GM21529 (cell line): ENCODE data around the gene SUPT4H1.

Experiments
- ATAC-seq: cut with Tn5 transposase; IDR thresholded peaks from one replicate; pipeline ENCODE4 v1.9.1; 2021; ENCODE audit not compliant: unreplicated experiment

The SUPT4H1 gene

DNA sequence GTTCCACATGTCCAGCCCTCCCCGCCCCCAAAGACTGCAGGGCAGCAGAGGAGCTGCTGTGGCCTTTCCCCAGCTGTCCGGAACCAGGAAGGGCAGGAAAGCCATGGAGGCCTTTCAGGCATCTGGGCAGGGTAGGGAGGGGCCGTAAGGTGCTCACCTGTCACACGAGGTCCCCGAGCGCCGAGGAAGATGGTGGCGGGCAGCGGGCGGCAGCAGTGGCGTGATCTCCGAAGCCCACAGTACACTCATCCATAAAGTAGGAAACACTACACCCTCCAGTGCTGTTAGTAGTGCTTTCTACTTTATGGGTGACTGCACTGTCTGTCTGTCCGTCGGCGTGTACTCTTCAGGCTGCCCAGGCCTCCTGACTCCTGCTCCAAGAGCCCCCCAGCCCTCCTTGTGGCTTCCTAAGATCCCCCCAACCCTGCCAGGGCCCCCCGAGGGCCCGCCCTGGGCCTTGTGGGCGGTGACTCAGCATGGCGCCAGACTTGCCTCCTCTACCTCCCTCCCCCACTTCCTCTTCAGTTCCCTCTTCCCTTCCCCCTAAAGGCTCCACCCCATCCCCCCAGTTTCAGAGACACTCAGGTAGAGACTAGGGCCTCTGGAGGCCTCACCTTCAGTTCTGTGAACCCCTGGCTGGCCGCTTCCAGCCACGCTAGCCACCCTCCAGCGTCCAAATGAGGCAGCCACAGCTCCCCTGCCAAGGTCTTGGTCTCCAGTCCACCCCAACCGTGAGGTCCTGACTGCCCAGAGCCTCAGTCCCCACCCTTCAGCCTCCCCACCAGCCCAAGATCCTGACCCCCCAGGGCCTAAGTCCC is 20.8 kb downstream of the SUPT4H1 start:
- no peak for ATAC-seq

DNA sequence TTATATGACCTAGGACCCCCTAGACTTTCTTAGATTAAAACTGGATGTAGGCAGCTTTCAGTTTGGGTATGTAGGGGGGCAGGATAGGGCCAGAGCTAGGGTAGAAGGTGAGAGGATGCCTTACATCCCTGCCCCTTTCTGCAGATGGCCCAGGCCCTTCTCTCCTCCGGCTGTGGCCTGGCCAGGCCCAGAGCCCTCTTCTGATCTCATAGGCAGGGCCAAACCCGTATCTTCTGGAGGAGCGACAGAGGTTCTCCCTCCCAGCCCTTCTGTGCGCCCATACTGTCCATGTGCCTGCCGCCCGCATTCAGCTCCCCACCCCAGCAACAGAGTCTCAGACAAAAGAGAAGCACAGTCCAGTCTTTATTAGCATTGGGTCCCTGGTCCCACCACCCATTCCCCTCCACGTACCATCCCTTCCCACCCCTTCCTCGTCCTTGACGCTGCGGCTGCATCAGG is 21.4 kb downstream of the SUPT4H1 start:
- no peak for ATAC-seq

DNA sequence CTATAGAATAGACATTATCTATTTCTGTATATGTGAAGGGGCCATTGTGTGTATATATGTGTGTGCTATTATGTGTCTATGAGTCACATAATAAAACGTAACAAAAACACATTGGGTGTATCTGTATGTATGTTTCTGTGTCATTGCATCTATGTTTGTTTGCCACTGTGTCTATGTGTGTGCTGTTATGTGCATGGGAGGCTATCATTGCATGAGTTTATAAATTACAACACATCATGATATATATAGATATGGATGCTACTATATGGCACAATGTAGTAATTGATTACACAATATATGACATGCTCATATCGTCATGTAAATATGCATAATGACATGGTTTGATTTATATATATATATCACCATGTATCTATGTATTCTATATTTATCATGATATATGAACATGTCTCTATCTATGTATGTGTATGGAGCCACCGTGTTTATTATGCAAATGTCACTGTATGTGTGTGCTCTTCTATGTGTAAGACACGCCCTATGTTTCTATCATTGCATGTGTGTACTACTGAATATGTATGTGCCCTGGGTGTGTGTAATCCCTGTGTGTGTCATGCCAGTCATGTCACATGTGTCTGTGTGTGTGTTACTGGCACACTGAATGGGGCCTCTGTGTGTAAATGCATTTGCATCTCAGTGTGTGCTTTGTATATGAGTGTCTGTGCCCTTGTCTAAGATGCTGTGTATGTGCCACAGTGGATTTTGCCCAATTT is 22.0 kb downstream of the SUPT4H1 start:
- ATAC-seq: peak; percentile 7

DNA sequence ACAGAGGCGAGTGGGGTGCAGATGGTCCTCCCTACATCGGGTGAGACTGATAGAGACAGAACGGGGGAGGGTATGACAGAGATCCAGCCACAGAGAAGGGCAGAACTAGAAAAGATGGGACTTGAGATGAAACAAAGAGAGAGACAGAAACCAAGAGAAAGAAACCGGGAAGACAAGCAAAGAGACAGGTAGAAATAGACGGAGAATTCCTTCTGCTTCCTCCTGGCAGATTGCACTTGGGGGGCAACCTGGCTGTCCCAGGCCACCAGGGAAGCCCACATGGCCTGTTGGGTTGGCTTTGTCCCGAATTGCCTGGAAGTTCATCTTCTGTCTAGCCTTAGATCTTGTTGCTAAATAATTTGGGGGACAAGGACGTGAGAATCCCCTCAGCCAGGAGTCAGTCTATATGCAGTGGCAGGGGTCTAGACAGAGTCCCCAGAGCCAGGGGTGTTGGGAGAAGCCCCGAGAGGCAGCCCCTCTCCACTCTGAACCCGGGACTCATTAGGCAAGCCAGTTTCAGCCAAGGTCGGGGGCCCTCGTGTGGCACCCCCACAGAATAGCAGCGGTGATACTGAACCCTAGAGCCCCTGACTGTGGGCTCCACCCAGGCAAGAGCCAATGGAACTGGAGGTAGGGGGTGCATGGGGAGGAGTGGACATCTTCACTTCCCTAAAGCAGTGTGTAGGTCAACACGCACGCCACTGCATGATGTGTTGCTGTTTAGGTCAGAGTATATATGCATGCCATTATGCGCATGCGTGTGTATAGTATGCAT is 22.8 kb downstream of the SUPT4H1 start:
- peak; percentile 41 for ATAC-seq

DNA sequence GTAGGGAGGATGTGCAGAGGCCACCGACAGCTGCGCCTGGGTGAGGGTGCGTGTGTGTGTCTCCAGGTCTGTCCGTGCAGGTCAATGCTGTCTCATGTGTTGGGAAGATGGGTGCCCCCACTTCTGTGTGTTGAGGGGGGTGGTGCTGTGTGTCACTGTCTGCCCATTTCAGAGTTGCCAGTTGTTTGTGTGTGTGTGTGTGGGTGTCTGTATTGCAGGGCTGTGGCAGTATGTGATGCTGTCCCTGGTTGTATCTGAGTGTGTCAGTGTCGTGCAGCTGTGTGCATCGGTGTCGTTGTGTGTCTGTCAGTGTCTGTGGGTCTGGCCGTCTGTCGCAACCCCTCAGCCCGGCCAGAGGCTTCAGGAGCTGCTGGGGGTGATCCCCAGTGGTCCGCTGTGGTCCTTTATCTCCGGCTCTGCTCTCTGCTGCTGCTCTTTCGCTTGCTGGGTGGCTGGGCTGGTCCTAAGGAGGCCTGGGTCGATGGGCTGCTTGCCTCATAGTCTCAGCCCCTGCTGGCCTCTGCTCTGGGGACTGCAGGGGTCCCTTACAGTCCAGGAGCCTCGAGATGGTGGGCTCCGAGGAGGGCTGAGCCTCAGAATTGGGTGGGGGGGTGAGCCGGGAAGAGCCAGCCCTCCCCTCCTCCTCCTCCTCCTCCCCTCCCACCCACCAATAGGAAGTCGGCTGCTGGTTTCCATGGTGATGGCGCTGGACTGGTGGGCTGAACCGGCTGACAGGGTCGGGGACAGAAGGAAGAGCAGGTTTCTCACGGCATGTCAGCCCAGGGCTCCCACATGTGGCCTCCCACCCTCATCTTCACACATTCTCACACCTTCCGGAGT is 23.6 kb downstream of the SUPT4H1 start, which contains the start of gene TSPOAP1:
TSS of gene TSPOAP1 (minus strand) at position 601 of the 840 bp plus-strand sequence. CDS start 875 bp downstream, outside the sequence.
- ATAC-seq: peak; percentile 3

DNA sequence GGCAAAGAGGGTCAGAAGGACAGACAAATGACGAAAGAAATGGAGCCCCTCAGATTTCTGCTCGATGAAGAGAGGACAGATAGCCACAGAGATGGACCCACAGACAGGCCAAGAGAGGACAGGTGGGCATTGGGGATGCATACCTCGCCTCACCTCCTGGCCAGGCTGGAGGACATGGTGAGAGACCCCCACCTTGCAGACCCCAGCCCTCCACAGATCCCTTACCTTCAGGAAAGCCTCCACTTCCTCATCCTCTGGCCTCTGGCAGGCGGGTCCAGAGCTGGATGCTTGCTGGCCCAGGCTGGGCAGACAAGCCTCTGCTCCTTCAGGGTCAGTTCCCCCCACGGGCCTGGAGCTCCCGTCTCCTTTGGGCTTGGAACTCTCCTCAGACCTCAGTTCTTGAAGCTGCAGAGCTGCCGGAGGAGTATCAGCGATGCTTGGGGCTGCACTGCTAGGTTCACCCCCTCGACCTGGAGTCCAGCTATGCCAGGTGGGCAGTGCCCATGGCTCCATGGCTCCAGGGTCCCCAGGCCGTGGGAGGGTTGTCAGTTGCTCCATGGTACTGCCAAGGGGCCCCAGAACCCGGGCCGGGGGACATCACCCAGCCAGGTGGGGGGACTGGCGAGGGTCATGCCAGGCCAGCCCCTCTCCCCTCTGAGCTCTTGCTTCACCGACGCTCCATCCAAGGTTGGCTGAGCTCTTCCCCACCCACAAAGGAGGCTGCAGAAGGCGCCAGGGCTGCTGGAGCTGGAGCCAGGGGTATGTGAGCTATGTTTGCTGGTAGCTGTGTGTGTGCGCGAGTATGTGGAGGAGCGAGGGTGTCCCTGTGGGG is 24.4 kb downstream of the SUPT4H1 start:
- ATAC-seq: no peak

DNA sequence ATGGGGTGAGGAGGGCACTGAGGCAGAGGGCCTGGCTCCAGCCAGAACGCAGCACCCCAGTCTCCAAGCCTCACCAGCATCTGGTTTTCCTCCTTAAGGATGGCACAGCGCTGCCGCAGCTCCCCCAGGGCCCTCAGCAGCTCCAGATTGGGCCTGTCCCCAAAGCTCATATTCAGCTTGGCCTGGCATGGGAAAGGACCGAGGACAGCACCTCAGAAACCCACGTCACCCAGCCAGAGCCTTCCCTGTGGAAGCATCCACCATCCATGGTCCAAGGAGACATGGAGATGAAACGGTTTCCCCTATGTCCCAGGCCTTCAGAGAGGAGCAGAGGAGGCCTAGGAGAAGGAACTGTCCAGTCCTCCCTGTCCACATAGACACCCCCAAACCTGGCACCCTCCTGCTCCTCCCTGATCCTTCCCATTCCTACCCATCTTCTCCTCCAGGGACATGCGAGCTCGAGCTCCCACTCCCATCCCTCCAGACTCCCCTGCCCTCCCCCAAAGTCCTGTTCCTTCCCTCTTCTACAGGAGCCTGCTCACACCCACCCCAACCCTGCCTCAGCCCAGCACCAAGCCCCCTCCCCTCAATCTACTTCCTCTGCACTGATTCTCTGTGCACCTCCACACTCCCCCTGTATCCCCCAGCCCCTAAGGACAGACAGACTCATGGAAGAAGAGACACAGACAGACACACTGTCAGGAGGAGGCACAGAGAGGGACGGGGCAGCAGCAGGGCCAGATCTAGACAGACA is 25.2 kb downstream of the SUPT4H1 start:
- no peak for ATAC-seq

DNA sequence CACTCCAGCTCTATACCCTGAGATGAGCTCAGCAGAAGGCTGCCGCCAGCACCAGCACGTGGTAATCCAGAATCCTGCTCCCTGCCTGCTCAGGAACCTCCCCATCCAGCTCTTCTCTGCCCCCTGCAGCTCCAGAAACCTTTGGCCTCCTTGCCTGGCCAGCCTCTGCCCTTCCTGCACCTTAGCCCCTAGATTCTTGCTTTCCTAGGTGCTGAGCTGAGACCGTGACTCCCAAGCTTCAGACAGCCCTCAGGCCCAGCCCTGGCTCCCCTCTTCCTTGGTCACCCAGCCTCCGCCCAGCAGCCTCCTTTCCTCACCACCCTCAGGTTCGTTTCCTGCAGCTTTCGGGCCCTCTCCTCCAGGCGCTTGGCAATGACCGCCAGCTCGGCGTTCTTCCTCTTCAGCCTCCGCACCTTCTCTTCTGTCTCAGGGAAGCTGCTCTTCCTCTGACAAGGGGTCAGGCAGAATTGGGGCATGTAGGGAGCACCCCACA is 26.0 kb downstream of the SUPT4H1 start:
- ATAC-seq: no peak

DNA sequence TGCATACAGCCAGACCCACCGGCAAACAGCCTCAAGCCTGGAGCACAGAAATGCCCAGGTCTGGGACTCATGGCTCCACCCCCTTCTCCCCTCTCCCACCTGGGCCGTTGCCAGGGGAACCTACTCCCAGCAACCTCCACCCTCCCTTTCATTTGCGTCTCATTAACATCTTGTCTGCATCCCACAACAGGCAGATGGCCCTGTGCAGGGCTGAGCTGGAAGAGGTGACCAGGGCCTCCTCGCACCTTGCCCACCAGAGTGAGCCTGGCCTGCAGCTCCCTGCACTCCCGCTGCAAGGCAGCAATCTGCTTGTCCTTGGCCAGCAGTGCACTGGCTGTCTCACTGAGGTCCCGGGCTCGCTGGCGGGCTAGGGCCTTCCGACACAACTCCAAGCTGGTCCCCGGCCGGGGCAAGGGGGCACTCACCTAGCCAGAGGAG is 26.7 kb downstream of the SUPT4H1 start:
- ATAC-seq: no peak

DNA sequence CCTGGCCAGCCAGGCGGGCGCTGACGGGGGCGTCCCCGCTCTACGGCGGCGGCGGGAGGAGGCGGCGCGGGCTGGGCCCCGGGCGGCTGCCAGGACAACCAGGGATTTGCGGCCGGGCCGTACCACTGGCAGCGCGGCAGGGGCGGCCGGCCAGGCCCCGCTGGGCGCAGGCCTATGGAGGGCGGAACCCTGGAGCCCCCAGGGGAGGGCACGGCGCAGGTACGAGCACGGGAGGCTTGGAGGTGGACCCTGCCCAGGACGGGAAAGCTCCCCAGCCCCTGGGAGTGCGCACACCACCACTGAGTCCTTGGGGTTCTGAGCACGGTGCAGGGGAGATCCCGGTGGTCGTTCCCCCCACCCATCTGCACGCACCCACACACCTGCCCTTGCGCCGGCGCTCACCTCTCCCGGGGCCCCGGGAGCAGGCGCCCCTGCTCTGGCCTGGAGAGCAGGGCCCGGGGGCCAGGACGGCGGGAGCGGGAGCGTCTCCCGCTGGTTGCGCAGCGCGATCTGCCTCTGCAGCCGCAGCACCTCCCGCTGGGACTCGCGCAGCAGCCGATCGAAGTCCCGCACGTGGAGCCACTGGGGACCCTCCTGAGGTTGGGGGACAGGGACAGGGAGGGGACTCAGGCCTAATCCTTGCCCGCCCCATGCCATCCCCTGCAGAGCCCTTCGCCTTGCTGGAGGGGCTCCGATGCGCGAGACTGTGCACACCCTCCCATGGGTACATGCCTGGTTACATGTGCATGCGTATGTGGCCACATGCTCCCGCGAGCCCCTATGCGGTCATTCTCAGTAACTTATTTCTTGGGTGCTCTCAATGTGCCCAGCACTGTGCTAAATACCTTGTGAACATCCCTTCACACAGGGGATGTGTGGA is 27.4 kb downstream of the SUPT4H1 start:
- no peak for ATAC-seq

DNA sequence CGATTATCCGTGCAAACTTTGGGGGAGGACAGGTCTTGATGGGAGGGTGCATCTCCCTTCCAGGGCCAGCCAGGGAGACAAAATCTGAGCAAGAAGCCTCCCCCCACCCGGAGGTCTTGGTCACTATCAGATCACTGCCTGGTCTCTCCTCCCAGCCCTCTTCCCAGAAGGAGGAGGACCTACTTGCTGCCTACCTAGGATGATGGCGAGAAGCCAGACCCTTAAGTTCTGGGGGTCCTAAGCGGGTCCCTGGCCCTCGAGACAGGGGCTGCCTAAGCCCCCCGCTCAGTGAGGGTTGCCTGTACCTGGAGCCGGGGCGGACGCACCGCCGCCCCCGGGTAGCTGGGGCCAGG is 28.0 kb downstream of the SUPT4H1 start:
- ATAC-seq: no peak

DNA sequence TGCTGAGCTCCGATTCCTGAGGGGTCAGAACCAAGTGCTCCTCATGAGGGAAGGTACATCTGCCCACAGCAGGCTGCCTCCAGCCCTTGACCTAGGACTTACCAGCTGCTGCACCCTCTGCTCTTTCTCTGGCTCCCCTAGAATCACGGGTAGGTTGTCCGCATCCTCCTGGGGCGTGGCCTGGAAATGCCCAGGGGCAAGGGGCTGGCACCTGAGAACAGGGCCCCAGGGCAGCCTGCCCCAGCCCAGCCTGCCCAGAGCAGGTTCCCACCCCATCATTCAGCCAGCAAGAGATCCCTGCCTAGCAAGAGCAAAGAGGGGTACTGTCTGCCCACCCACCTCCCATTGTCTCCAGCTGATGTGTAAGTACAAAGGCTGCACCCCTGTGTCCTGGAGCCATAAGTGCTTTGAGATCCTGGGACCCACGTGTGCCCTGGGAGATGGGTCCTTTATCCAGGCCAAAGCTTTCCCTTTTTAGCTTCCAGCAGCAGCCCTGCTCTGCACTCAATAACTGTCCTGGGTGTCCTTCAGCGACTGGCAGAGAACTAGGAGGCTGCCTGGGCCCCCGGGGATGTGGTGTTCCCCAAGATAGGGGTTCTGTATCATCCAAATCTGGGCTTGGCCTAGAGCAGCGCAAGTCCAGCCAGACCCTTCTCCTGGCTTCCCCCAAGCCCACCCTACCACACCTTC is 28.5 kb downstream of the SUPT4H1 start:
- ATAC-seq: no peak

DNA sequence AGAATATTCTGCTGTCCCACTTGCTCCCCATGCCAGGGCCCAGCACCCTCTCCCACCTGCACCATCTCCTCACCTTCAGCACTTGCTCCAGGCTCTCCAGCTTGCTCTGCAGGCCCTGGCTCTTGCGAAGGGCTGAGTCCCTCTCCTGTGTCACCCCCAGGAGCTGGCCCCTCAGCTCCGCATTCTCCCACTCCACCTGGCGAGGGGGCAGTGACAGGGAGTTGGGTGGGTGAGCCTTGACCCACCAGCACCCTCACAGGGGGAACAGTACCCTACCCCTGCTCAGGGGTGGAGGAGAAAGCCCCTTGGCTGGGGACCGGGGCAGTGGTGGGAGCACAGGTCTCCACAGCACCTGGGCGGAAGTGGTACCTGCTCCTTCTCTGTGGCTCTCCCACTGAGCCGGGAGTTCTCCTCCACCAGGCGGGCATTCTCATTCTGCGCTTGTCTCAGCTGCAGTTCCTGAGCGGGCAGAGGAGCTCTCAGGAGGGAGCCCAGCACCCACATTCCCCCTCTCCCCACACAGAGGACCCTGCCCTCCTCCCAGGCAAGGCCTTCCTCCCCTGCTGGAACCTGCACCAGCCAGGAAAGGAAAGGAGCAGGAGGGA is 29.3 kb downstream of the SUPT4H1 start:
- ATAC-seq: no peak

DNA sequence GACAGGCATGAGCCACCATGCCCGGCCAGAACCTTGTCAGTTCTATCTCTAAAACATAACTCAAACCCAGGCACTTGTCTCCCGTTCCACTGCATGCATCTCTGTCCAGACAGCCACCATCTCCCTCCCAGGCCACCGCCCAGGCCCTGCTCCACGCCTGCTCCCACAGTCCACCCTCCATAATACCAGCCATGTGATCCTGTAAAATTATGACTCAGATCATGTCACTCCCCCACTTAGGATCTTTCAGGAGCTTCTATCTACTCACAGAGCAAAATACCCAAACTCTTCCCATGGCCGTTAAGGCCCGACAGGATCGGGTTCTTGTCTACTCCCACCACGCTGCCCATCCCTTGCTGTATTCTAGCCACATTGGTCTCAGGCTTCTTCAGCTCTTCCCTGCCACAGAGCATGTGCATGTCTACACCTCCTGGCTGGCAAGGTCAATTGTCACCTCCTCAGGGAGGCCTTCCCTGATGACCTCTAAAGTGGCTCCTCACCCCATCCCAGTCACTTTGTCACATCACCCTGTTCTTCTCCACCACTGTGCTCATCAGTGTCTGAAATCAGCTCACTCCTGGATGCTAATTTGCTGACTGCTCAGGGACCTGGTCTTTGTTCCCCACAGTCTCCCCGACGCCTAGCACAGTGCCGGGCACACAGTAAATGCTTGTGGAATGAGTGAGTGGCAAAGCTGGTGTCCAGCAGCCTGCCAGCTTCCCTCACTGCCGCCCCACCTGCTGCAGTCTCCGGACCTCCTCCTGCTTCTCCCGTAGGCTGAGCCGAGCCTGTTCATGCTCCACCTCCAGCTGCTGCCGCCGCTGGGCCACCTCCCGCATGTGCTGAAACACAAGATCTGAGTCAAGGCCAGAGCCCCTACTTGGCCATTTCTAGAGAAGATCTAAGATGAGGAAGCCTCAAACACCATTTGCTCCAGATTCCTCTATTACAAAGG is 30.2 kb downstream of the SUPT4H1 start:
- ATAC-seq: no peak

DNA sequence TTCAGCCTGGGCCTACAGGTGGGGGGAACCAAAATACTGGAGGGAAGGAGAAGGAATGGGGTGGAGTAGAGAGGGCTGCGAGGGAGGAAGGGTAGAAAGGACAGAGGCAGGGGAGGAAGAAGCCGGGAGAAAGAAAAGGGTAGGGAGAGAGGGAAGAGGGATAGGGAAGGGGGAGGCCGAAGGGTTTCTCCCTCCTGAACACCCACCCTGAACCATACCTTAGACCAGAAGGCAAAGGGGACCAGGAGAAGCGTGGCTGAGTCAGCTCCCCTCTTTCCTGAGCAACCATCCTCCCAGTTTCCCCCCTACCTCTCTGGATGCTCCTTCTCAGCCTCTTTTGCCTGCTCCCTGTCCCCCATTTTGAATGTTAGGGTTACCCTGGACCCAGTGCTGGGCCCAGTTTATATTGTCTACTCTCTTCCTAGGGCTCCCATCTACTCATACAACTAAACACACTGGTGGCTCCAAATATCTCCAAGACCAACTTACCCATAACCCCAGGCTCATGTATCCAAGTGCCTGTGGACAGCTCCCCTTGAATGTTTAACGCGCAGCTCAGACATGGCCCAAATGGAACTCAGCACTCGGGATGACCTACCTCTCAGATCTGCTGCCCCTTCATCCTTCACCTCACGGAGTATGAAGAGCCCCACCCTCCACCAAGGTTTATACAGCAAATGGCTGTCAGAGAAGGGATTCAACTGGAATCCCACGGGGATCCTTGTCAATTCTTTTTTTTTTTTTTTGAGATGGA is 31.3 kb downstream of the SUPT4H1 start:
- no peak for ATAC-seq
